Stimulated activated CD8-positive, alpha-beta memory T cell treated with anti-CD3 and anti-CD28 coated beads, Interleukin-12 subunit alpha, Interleukin-12 subunit beta, amount 100 ng/mL, for 24 hours (primary cell): ENCODE measurements around the gene GRM4.

Experiments
- DNase-seq: peaks from one replicate; pipeline ENCODE4 v3.0.0-alpha.2; 2020; ENCODE audit errors: extremely low read depth

GRM4 gene

GRCh38 chr6:34157851-34158250 lies 12.0 kb upstream of the GRM4 start:
- no peak for DNase-seq

GRCh38 chr6:34157236-34157830 lies 11.4 kb upstream of the GRM4 start:
- no peak for DNase-seq

- no peak for DNase-seq
Measured at GRCh38 chr6:34155471-34156300, 9.8 kb upstream of the GRM4 start.

GRCh38 chr6:34154668-34155447 lies 9.0 kb upstream of the GRM4 start:
- no peak for DNase-seq

GRCh38 chr6:34152806-34153520 lies 7.1 kb upstream of the GRM4 start:
- no peak for DNase-seq

GRCh38 chr6:34152042-34152524 lies 6.2 kb upstream of the GRM4 start:
- DNase-seq, result no peak

GRCh38 chr6:34151321-34152041 lies 5.6 kb upstream of the GRM4 start:
- DNase-seq, result no peak

- no peak for DNase-seq
Measured at GRCh38 chr6:34150766-34151165, 4.9 kb upstream of the GRM4 start.

GRCh38 chr6:34149831-34150400 lies 4.0 kb upstream of the GRM4 start:
- no peak for DNase-seq

- DNase-seq, result no peak
Measured at GRCh38 chr6:34149452-34149810, 3.5 kb upstream of the GRM4 start.

- DNase-seq, result no peak
Measured at GRCh38 chr6:34148631-34149451, 3.0 kb upstream of the GRM4 start.

GRCh38 chr6:34147906-34148630 lies 2.2 kb upstream of the GRM4 start:
- DNase-seq, result no peak

GRCh38 chr6:34146801-34147592 lies 1.1 kb upstream of the GRM4 start:
- DNase-seq, result no peak

- DNase-seq, result no peak
Measured at GRCh38 chr6:34145161-34146020, 496 bp downstream of the GRM4 start.

GRCh38 chr6:34144581-34145160 lies 1.2 kb downstream of the GRM4 start:
- DNase-seq, result no peak

GRCh38 chr6:34143884-34144580 lies 1.9 kb downstream of the GRM4 start:
- no peak for DNase-seq
